HEK293 (cell line): ENCODE data around the gene KAT14.

Experiments used
- CTCF ChIA-PET: fragments of 350-600 bp; formaldehyde crosslinking; extraction: SDS; loops from one replicate; lab custom pipeline; 2021; ENCODE audit warnings: antibody characterized with exemption; lab: Yijun Ruan, JAX
- POLR2A ChIA-PET: fragments of 300-600 bp; formaldehyde crosslinking; extraction: SDS; loops from one replicate; lab custom pipeline; 2020; ENCODE audit warnings: antibody characterized with exemption, inconsistent platforms; lab: Yijun Ruan, JAX
- H3K27ac ChIP-seq: fragments of 200-500 bp; sonication (Bioruptor generic); 2 replicates; pipeline ENCODE4 v1.5.1; 2014; ENCODE audit warnings: low read depth, low read length, control low read depth, inconsistent platforms; ENCODE audit errors: extremely low read depth
- H3K36me3 ChIP-seq, 2 experiments: fragments of 200-500 bp in 1 of 2; sonication (Bioruptor generic) in 1 of 2; 1 replicate in 1 of 2; 2 replicates in 1 of 2; pipeline ENCODE4 v1.5.1; 2014 to 2017; ENCODE audit warnings: inconsistent platforms in 2 of 2, low read length in 2 of 2; ENCODE audit not compliant: control insufficient read depth in 2 of 2, insufficient read depth in 1 of 2
- H3K4me1 ChIP-seq: fragments of 200-500 bp; sonication (Bioruptor generic); 2 replicates; pipeline ENCODE4 v1.5.1; 2014; ENCODE audit warnings: mild to moderate bottlenecking, low read length, inconsistent platforms; ENCODE audit not compliant: control insufficient read depth, insufficient read depth
- H3K4me3 ChIP-seq: 2 replicates; pipeline ENCODE4 v1.5.1; 2011; ENCODE audit warnings: low read depth, mild to moderate bottlenecking, control low read depth, low read length, moderate library complexity
- H3K9me3 ChIP-seq: fragments of 200-500 bp; sonication (Bioruptor generic); 2 replicates; pipeline ENCODE4 v1.5.1; 2014; ENCODE audit warnings: low read depth, low read length, inconsistent platforms; ENCODE audit not compliant: control insufficient read depth, insufficient read depth
- FEZF1 ChIP-seq: fragments of 450-650 bp; formaldehyde crosslinking; IDR thresholded peaks from 2 replicates; pipeline ENCODE4 v1.5.1; 2016; ENCODE audit warnings: missing biosample characterization, missing genetic modification characterization
- SP3 ChIP-seq: fragments of 450-650 bp; formaldehyde crosslinking; IDR thresholded peaks from 2 replicates; pipeline ENCODE4 v1.5.1; 2016; ENCODE audit warnings: missing biosample characterization, missing genetic modification characterization
- TRIM28 ChIP-seq: IDR thresholded peaks from 2 replicates; pipeline ENCODE4 v1.6.1; 2011; ENCODE audit warnings: low read length, control low read depth, borderline replicate concordance
- WT1 ChIP-seq: fragments of 450-650 bp; formaldehyde crosslinking; IDR thresholded peaks from 2 replicates; pipeline ENCODE4 v1.5.1; 2016; ENCODE audit warnings: missing biosample characterization, missing genetic modification characterization
- ZBTB48 ChIP-seq: fragments of 450-650 bp; formaldehyde crosslinking; IDR thresholded peaks from 2 replicates; pipeline ENCODE4 v1.5.1; 2016; ENCODE audit warnings: missing biosample characterization, missing genetic modification characterization
- ZFP69B ChIP-seq: fragments of 450-650 bp; formaldehyde crosslinking; IDR thresholded peaks from 2 replicates; pipeline ENCODE4 v1.5.1; 2016; ENCODE audit warnings: missing biosample characterization, missing genetic modification characterization
- ZIC2 ChIP-seq: fragments of 450-650 bp; formaldehyde crosslinking; IDR thresholded peaks from 2 replicates; pipeline ENCODE4 v1.5.1; 2016; ENCODE audit warnings: missing biosample characterization, missing genetic modification characterization
- ZNF140 ChIP-seq: fragments of 450-650 bp; formaldehyde crosslinking; IDR thresholded peaks from 2 replicates; pipeline ENCODE4 v1.5.1; 2016; ENCODE audit warnings: missing biosample characterization, missing genetic modification characterization
- ZNF148 ChIP-seq: fragments of 450-650 bp; formaldehyde crosslinking; IDR thresholded peaks from 2 replicates; pipeline ENCODE4 v1.5.0; 2017; ENCODE audit warnings: missing biosample characterization, missing genetic modification characterization, borderline replicate concordance
- ZNF169 ChIP-seq: fragments of 450-650 bp; formaldehyde crosslinking; IDR thresholded peaks from 2 replicates; pipeline ENCODE4 v1.5.1; 2016; ENCODE audit warnings: missing biosample characterization, missing genetic modification characterization
- ZNF354C ChIP-seq: fragments of 450-650 bp; formaldehyde crosslinking; IDR thresholded peaks from 2 replicates; pipeline ENCODE4 v1.5.1; 2016; ENCODE audit warnings: missing biosample characterization, missing genetic modification characterization, low read depth, borderline replicate concordance
- ZNF488 ChIP-seq: fragments of 450-650 bp; formaldehyde crosslinking; IDR thresholded peaks from 2 replicates; pipeline ENCODE4 v1.5.1; 2016; ENCODE audit warnings: missing biosample characterization, missing genetic modification characterization
- ZNF518A ChIP-seq: fragments of 450-650 bp; formaldehyde crosslinking; conservative IDR thresholded peaks from 2 replicates; pipeline ENCODE4 v1.5.1; 2016; ENCODE audit warnings: low read depth, missing biosample characterization, missing genetic modification characterization
- ZNF544 ChIP-seq: fragments of 450-650 bp; formaldehyde crosslinking; IDR thresholded peaks from 2 replicates; pipeline ENCODE4 v1.5.0; 2017; ENCODE audit warnings: missing biosample characterization, missing genetic modification characterization
- ZNF623 ChIP-seq: fragments of 450-650 bp; formaldehyde crosslinking; IDR thresholded peaks from 2 replicates; pipeline ENCODE4 v1.5.1; 2016; ENCODE audit warnings: missing biosample characterization, missing genetic modification characterization
- ZNF660 ChIP-seq: fragments of 450-650 bp; IDR thresholded peaks from 2 replicates; pipeline ENCODE4 v1.5.1; 2018; ENCODE audit warnings: missing biosample characterization, mild to moderate bottlenecking, missing genetic modification characterization
- ZNF664 ChIP-seq: fragments of 450-650 bp; formaldehyde crosslinking; IDR thresholded peaks from 2 replicates; pipeline ENCODE4 v1.5.1; 2016; ENCODE audit warnings: missing biosample characterization, missing genetic modification characterization
- ZNF692 ChIP-seq: fragments of 450-650 bp; formaldehyde crosslinking; IDR thresholded peaks from 2 replicates; pipeline ENCODE4 v1.5.1; 2016; ENCODE audit warnings: missing biosample characterization, missing genetic modification characterization
- ZSCAN16 ChIP-seq: fragments of 450-650 bp; formaldehyde crosslinking; IDR thresholded peaks from 2 replicates; pipeline ENCODE4 v1.5.1; 2016; ENCODE audit warnings: missing biosample characterization, missing genetic modification characterization

Gene KAT14

GRCh38 chr20:18139832-18140231 lies 2.2 kb downstream of the KAT14 start:
- Histone ChIP-seq H3K4me3 (no peak overlapping the region), H3K27ac (no peak overlapping the region), H3K36me3 (peaks cover 0 to 24% of the 10 kb centered on the region in 2 experiments; a peak in 2 of 3 replicates), H3K9me3 (no peaks in the 10 kb centered on the region), H3K4me1 (peaks cover 3% of the 10 kb centered on the region; the same call in 1 of the 2 replicates)
- ChIA-PET POLR2A (interaction anchor here (1.0 to 1.1 kb wide), 2 partner anchors 149 to 367 kb away, joined by 3 read pairs; partner anchors contain the start of gene ZNF133), CTCF (no interaction called here)
- no peak for TF ChIP-seq SP3 (tag by site-specific recombination)
- TF ChIP-seq TRIM28: no peak
- TF ChIP-seq ZNF544: no peak
- TF ChIP-seq ZNF518A (tag by site-specific recombination): no peak
- TF ChIP-seq ZSCAN16 (tag by site-specific recombination): no peak
- TF ChIP-seq ZNF664 (tag by site-specific recombination): no peak
- TF ChIP-seq ZIC2: no peak

GRCh38 chr20:18144541-18145099 lies 7.0 kb downstream of the KAT14 start:
- TF ChIP-seq ZNF660 (tag by site-specific recombination) (no peak), ZNF354C (no peak), ZNF169 (tag by site-specific recombination) (no peak), ZNF623 (tag by site-specific recombination) (no peak), ZNF148 (tag by site-specific recombination) (no peak), WT1 (tag by site-specific recombination) (no peak)
- Histone ChIP-seq H3K4me3 (no peak overlapping the region), H3K36me3 (peaks cover 6 to 34% of the 10 kb centered on the region in 2 experiments; a peak in 2 of 3 replicates), H3K4me1 (no peaks in the 10 kb centered on the region), H3K27ac (no peak overlapping the region), H3K9me3 (no peaks in the 10 kb centered on the region)
- ChIA-PET CTCF (no interaction called here), POLR2A (no interaction called here)

- no peak overlapping the region for H3K27ac ChIP-seq
- TF ChIP-seq ZNF148 (tag by site-specific recombination): no peak
- no peak for TF ChIP-seq ZNF692 (tag by site-specific recombination)
- TF ChIP-seq ZNF140 (tag by site-specific recombination): no peak
- TF ChIP-seq ZNF488: no peak
- no peak for TF ChIP-seq FEZF1 (tag by site-specific recombination)
- TF ChIP-seq ZFP69B: no peak
- TF ChIP-seq ZBTB48: no peak
- ChIA-PET CTCF (interaction anchor here (0.7 kb wide), 1 partner anchor 65 kb away, joined by 3 read pairs; no protein-coding TSS in a partner anchor), POLR2A (no interaction called here)
- H3K4me3 ChIP-seq: no peak overlapping the region
- H3K36me3 ChIP-seq: peaks cover 8 to 57% of the 10 kb centered on the region in 2 experiments
- no peaks in the 10 kb centered on the region for H3K4me1 ChIP-seq
- no peaks in the 10 kb centered on the region for H3K9me3 ChIP-seq
These were observed 16.7 kb downstream of the KAT14 start for GRCh38 chr20:18154342-18154741.
